Nephron (organoid): ENCODE data around the gene SLCO2A1.
A peak's percentile ranks its signal among the peaks of the same experiment; 100 is the strongest.
"Not testable (repeated sequence)": the region's sequence is repeated elsewhere in the genome, so short reads cannot be mapped to it uniquely, and the experiment has no call there.

Experiments
- H3K27ac Mint-ChIP-seq, 3 experiments: 2 replicates each; pipeline ENCODE4 v1.8.0; 2020; ENCODE audit warnings: mixed read lengths in 3 of 3, mild to moderate bottlenecking in 2 of 3, moderate library complexity in 1 of 3
- H3K27me3 Mint-ChIP-seq: 2 replicates; pipeline ENCODE4 v1.8.0; 2021; ENCODE audit warnings: low read depth, mild to moderate bottlenecking, moderate library complexity, mixed read lengths
- H3K36me3 Mint-ChIP-seq: 2 replicates; pipeline ENCODE4 v1.8.0; 2020; ENCODE audit warnings: low read depth, mixed read lengths
- H3K4me1 Mint-ChIP-seq: 2 replicates; pipeline ENCODE4 v1.8.0; 2020; ENCODE audit warnings: mixed read lengths
- H3K4me3 Mint-ChIP-seq, 3 experiments: 2 replicates each; pipeline ENCODE4 v1.8.0; 2020; ENCODE audit warnings: mild to moderate bottlenecking in 3 of 3, mixed read lengths in 3 of 3, moderate library complexity in 2 of 3
- H3K9me3 Mint-ChIP-seq: 2 replicates; pipeline ENCODE4 v1.8.0; 2020; ENCODE audit warnings: mixed read lengths
- CTCF ChIP-seq, 3 experiments: fragments of 200-600 bp; sonication (generic); IDR thresholded peaks; one replicate each; pipeline ENCODE4 v1.5.0; 2021; ENCODE audit warnings: antibody characterized with exemption in 3 of 3; ENCODE audit not compliant: unreplicated experiment in 3 of 3

The SLCO2A1 gene

GRCh38 chr3:134072881-134073582 is 43.3 kb upstream of the SLCO2A1 start:
- TF ChIP-seq CTCF (IDR thresholded peaks at IDR 0.05; ENCODE audit: unreplicated experiment in 3 of 3) = no peak
- Mint-ChIP-seq H3K4me1 (peaks cover 36% of the 10 kb centered on the region), H3K36me3 (no peaks in the 10 kb centered on the region), H3K27me3 (peaks cover 8% of the 10 kb centered on the region), H3K4me3 (no peak overlapping the region), H3K9me3 (peaks cover 5% of the 10 kb centered on the region), H3K27ac (no peak overlapping the region)

- not testable (repeated sequence) for H3K9me3 Mint-ChIP-seq, H3K4me3 Mint-ChIP-seq
Measured at GRCh38 chr3:134070281-134070680, 40.6 kb upstream of the SLCO2A1 start.

GRCh38 chr3:134068429-134068828 is 38.7 kb upstream of the SLCO2A1 start:
- Mint-ChIP-seq H3K27ac (peak overlapping the region in 1 of 3 experiments; percentile 2), H3K4me1 (peaks cover 44% of the 10 kb centered on the region), H3K9me3 (peaks cover 3% of the 10 kb centered on the region)

More at GRCh38 chr3:134070281-134070680, 40.6 kb upstream of the SLCO2A1 start:
- not testable (repeated sequence) for H3K27me3 Mint-ChIP-seq, H3K36me3 Mint-ChIP-seq
- Mint-ChIP-seq H3K4me1 (peaks cover 40% of the 10 kb centered on the region), H3K27ac (peak overlapping the region in 1 of 3 experiments; percentile 96)

GRCh38 chr3:134067531-134068161 is 37.9 kb upstream of the SLCO2A1 start:
- Mint-ChIP-seq H3K27ac (peak overlapping the region in 1 of 3 experiments; percentile 2), H3K4me1 (peaks cover 50% of the 10 kb centered on the region), H3K9me3 (peaks cover 3% of the 10 kb centered on the region), H3K27me3 (no peaks in the 10 kb centered on the region), H3K4me3 (no peak overlapping the region), H3K36me3 (no peaks in the 10 kb centered on the region)
- no peak for TF ChIP-seq CTCF (IDR thresholded peaks at IDR 0.05; ENCODE audit: unreplicated experiment in 3 of 3)

More at GRCh38 chr3:134068429-134068828, 38.7 kb upstream of the SLCO2A1 start:
- no peaks in the 10 kb centered on the region for H3K27me3 Mint-ChIP-seq
- TF ChIP-seq CTCF (IDR thresholded peaks at IDR 0.05; ENCODE audit: unreplicated experiment in 3 of 3) = no peak
- no peaks in the 10 kb centered on the region for H3K36me3 Mint-ChIP-seq
- no peak overlapping the region for H3K4me3 Mint-ChIP-seq

GRCh38 chr3:134066651-134067530 is 37.2 kb upstream of the SLCO2A1 start:
- peaks cover 58% of the 10 kb centered on the region for H3K4me1 Mint-ChIP-seq
- no peak overlapping the region for H3K27ac Mint-ChIP-seq
- no peaks in the 10 kb centered on the region for H3K36me3 Mint-ChIP-seq
- TF ChIP-seq CTCF (IDR thresholded peaks at IDR 0.05; ENCODE audit: unreplicated experiment in 3 of 3) = no peak
- H3K27me3 Mint-ChIP-seq = no peaks in the 10 kb centered on the region
- H3K4me3 Mint-ChIP-seq = no peak overlapping the region
- H3K9me3 Mint-ChIP-seq = peaks cover 3% of the 10 kb centered on the region

GRCh38 chr3:134066158-134066541 is 36.4 kb upstream of the SLCO2A1 start:
- H3K36me3 Mint-ChIP-seq = no peaks in the 10 kb centered on the region
- H3K27me3 Mint-ChIP-seq = no peaks in the 10 kb centered on the region
- H3K4me1 Mint-ChIP-seq = peaks cover 59% of the 10 kb centered on the region
- H3K27ac Mint-ChIP-seq = peak overlapping the region in 1 of 3 experiments; percentile 19
- peaks cover under 1% of the 10 kb centered on the region for H3K9me3 Mint-ChIP-seq
- no peak for TF ChIP-seq CTCF (IDR thresholded peaks at IDR 0.05; ENCODE audit: unreplicated experiment in 3 of 3)
- no peak overlapping the region for H3K4me3 Mint-ChIP-seq
